Endothelial cell of umbilical vein (primary cell): ENCODE results near the gene HOMER1. TPM values are rescaled to one million over a fixed set of nuclear protein-coding genes. Genes with fewer than 3 reads are reported as not detected.

ENCODE experiments used
- BruUV-seq: library from RNA; stranded (reverse); fragments of 400-500 nt; replicated peaks from 2 replicates; lab custom pipeline; 2021; lab: Mats Ljungman, UMichigan
- CTCF ChIA-PET: fragments of 300-600, 350-600 bp; sonication (Branson Sonifier 250); formaldehyde crosslinking; loops from one replicate; lab custom pipeline; 2021; ENCODE audit warnings: antibody characterized with exemption, inconsistent platforms; lab: Charles Lee
- POLR2A ChIA-PET: fragments of 300-600, 350-600 bp; sonication (Branson Sonifier 250); formaldehyde crosslinking; loops from one replicate; lab custom pipeline; 2021; ENCODE audit warnings: antibody characterized with exemption, inconsistent platforms; lab: Charles Lee
- DNase-seq: peaks from one replicate; pipeline ENCODE4 v3.0.0-alpha.2; 2011; ENCODE audit warnings: low read depth, low spot score
- FAIRE-seq: peaks from 2 replicates; lab custom pipeline; 2011; peaks lifted over from hg19 to GRCh38; lab: Jason Lieb, UNC
- H2AFZ ChIP-seq: 2 replicates; pipeline ENCODE4 v1.6.0; 2012; ENCODE audit warnings: low read depth, low read length, control low read depth, inconsistent platforms
- H3K27ac ChIP-seq: 2 replicates; pipeline ENCODE4 v1.5.1; 2011; ENCODE audit warnings: low read depth, mild to moderate bottlenecking, control low read depth, low read length, moderate library complexity; ENCODE audit not compliant: insufficient read depth
- H3K27me3 ChIP-seq, 2 experiments: 2 replicates each; pipeline versions ENCODE4 v1.6.0 to v1.6.1; 2011; ENCODE audit warnings: low read length in 2 of 2, mixed read lengths in 1 of 2; ENCODE audit not compliant: control insufficient read depth in 2 of 2, insufficient read depth in 2 of 2
- H3K36me3 ChIP-seq, 2 experiments: 2 replicates in 1 of 2; 3 replicates in 1 of 2; pipeline ENCODE4 v1.5.1; 2011; ENCODE audit warnings: low read length in 2 of 2, mild to moderate bottlenecking in 1 of 2, moderate library complexity in 1 of 2; ENCODE audit not compliant: control insufficient read depth in 2 of 2, insufficient read depth in 2 of 2; ENCODE audit errors: extremely low read depth in 1 of 2
- H3K4me1 ChIP-seq: 3 replicates; pipeline ENCODE4 v1.5.1; 2011; ENCODE audit warnings: mild to moderate bottlenecking, low read length; ENCODE audit not compliant: control insufficient read depth, insufficient read depth; ENCODE audit errors: extremely low read depth
- H3K4me2 ChIP-seq: 2 replicates; pipeline ENCODE4 v1.6.1; 2011; ENCODE audit warnings: low read length, control low read depth, mixed read lengths; ENCODE audit not compliant: insufficient read depth
- H3K4me3 ChIP-seq, 3 experiments: fragments of 200-600 bp in 1 of 3; sonication (generic), shearing (Covaris generic) in 1 of 3; replicated peaks in 1 of 3; 2 replicates each; pipeline ENCODE4 v1.5.1; 2011 to 2016; ENCODE audit warnings: control low read depth in 3 of 3, low read length in 3 of 3, mild to moderate bottlenecking in 2 of 3, inconsistent platforms in 1 of 3, low read depth in 1 of 3, moderate library complexity in 1 of 3; ENCODE audit not compliant: insufficient read depth in 1 of 3
- H3K79me2 ChIP-seq: 2 replicates; pipeline ENCODE4 v1.6.0; 2012; ENCODE audit warnings: low read length, inconsistent platforms; ENCODE audit not compliant: control insufficient read depth, insufficient read depth
- H3K9ac ChIP-seq: replicated peaks from 2 replicates; pipeline ENCODE3; 2011; ENCODE audit warnings: low read length, control low read depth; ENCODE audit not compliant: insufficient read depth; ENCODE audit errors: extremely low read depth
- H3K9me1 ChIP-seq: replicated peaks from 3 replicates; pipeline ENCODE4 v1.6.0; 2011; ENCODE audit warnings: mild to moderate bottlenecking, low read length; ENCODE audit not compliant: control insufficient read depth, insufficient read depth; ENCODE audit errors: extremely low read depth
- H3K9me3 ChIP-seq: replicated peaks from 2 replicates; pipeline ENCODE4 v1.5.1; 2012; ENCODE audit warnings: low read length, inconsistent platforms; ENCODE audit not compliant: control insufficient read depth, insufficient read depth
- H4K20me1 ChIP-seq: replicated peaks from 2 replicates; pipeline ENCODE3; 2011; ENCODE audit warnings: mild to moderate bottlenecking, low read length; ENCODE audit not compliant: control insufficient read depth, insufficient read depth; ENCODE audit errors: extremely low read depth
- CTCF ChIP-seq, 2 donors: IDR thresholded peaks; 1 replicate in 1 of 2; 2 replicates in 1 of 2; pipeline ENCODE4 v1.5.1; 2011; ENCODE audit warnings: low read length in 2 of 2, mild to moderate bottlenecking in 2 of 2, moderate library complexity in 2 of 2, control low read depth in 1 of 2, inconsistent platforms in 1 of 2, low read depth in 1 of 2; ENCODE audit not compliant: insufficient read depth in 1 of 2; ENCODE audit errors: extremely low read depth in 1 of 2
- EZH2 ChIP-seq: IDR thresholded peaks from 2 replicates; pipeline ENCODE4 v1.6.1; 2012; ENCODE audit warnings: borderline replicate concordance, low read depth, mild to moderate bottlenecking, moderate library complexity, low read length, inconsistent platforms; ENCODE audit not compliant: severe bottlenecking
- FOS ChIP-seq: IDR thresholded peaks from 2 replicates; pipeline ENCODE4 v1.6.1; 2011; ENCODE audit warnings: mild to moderate bottlenecking, low read length, moderate library complexity, borderline replicate concordance; ENCODE audit not compliant: insufficient read depth
- GATA2 ChIP-seq: IDR thresholded peaks from 2 replicates; pipeline ENCODE4 v1.7.0; 2011; ENCODE audit warnings: low read depth, mild to moderate bottlenecking, moderate library complexity, mixed read lengths, low read length; ENCODE audit not compliant: insufficient read length, insufficient read depth
- JUN ChIP-seq: IDR thresholded peaks from 2 replicates; pipeline ENCODE4 v1.6.1; 2011; ENCODE audit warnings: borderline replicate concordance, low read depth; ENCODE audit not compliant: insufficient read length, insufficient read depth
- MAX ChIP-seq: IDR thresholded peaks from 2 replicates; pipeline ENCODE4 v1.6.1; 2011; ENCODE audit not compliant: insufficient read depth, insufficient read length
- MYC ChIP-seq: IDR thresholded peaks from one replicate; pipeline ENCODE4 v1.6.1; 2011; ENCODE audit warnings: mild to moderate bottlenecking, low read depth, low read length
- POLR2A ChIP-seq: IDR thresholded peaks from 2 replicates; pipeline ENCODE4 v1.6.1; 2012; ENCODE audit warnings: low read depth, mild to moderate bottlenecking, control low read depth, low read length
- POLR2AphosphoS5 ChIP-seq: IDR thresholded peaks from 2 replicates; pipeline ENCODE4 v1.6.1; 2012; ENCODE audit warnings: low read depth, mild to moderate bottlenecking, control low read depth, low read length, moderate library complexity; ENCODE audit not compliant: insufficient read depth
- dilution Hi-C: fragments of 300-500 bp; cut with MboI; formaldehyde crosslinking; loops from one replicate; pipeline ENCODE4 v1.15.0; 2019; ENCODE audit warnings: low sequenced_read_pairs; ENCODE audit not compliant: extremely low pct_ligation_motif_present
- intact Hi-C: fragments of 100-400 bp; cut with micrococcal nuclease; formaldehyde crosslinking; loops from one replicate; pipeline ENCODE4 v1.10.0; 2022
- polyA plus RNA-seq, 4 experiments: library from polyadenylated mRNA; depleted of rRNA in 3 of 4; stranded (reverse) in 3 of 4; unstranded in 1 of 4; fragments of >200 nt; gene quantifications; 2 replicates each; pipeline versions ENCODE4 v1.2.1 to v1.2.3, GENCODE V29; 2011 to 2012; ENCODE audit warnings: missing spikeins in 1 of 4
- total RNA-seq: library from RNA; stranded (reverse); gene quantifications from 2 replicates; pipeline ENCODE4 v1.2.3, GENCODE V29; 2021

The HOMER1 gene
- total and polyA plus RNA-seq, 2 donors (not counting 3 experiments of a cell fraction or from before 2014, with no cell fraction given), result 0.57 to 3.9 TPM

- Histone ChIP-seq H4K20me1 (no peaks in the 10 kb centered on the region), H3K27me3 (no peaks in the 10 kb centered on the region), H3K9ac (no peak overlapping the region), H3K4me1 (no peaks in the 10 kb centered on the region), H3K79me2 (no peaks in the 10 kb centered on the region), H3K9me1 (no peaks in the 10 kb centered on the region), H3K36me3 (no peaks in the 10 kb centered on the region), H3K4me3 (no peak overlapping the region), H2AFZ (no peak overlapping the region), H3K27ac (no peak overlapping the region), H3K4me2 (no peak overlapping the region), H3K9me3 (no peaks in the 10 kb centered on the region)
- BruUV-seq, result no TSS peak
- FAIRE-seq (no peak), DNase-seq (no peak)
- ChIA-PET POLR2A (no interaction called here), CTCF (interaction anchor here (1.2 to 1.3 kb wide), 2 partner anchors 9 to 11 kb away, joined by 3 read pairs; no protein-coding TSS in a partner anchor)
- intact Hi-C loops, result no loop called here
- dilution Hi-C loops, result no loop called here
- TF ChIP-seq POLR2AphosphoS5, result no peak
- no peak for TF ChIP-seq GATA2
- TF ChIP-seq JUN, result no peak
- TF ChIP-seq EZH2, result no peak
- no peak for TF ChIP-seq MYC
- no peak for TF ChIP-seq MAX
Observed at GRCh38 chr5:79401216-79401615, 112.7 kb downstream of the HOMER1 start.

- BruUV-seq, result no TSS peak
- TF ChIP-seq JUN (no peak), CTCF (IDR thresholded peaks at IDR 0.05; ENCODE audit: extremely low read depth in 1 of 2, insufficient read depth in 1 of 2, low read depth in 1 of 2, low read length in 2 of 2) (no peak), POLR2A (no peak), EZH2 (no peak), MAX (no peak), GATA2 (no peak), POLR2AphosphoS5 (no peak), MYC (no peak), FOS (no peak)
- ChIA-PET POLR2A (no interaction called here), CTCF (no interaction called here)
- Histone ChIP-seq H3K79me2 (no peaks in the 10 kb centered on the region), H3K4me2 (no peak overlapping the region), H4K20me1 (no peaks in the 10 kb centered on the region), H3K9me1 (no peaks in the 10 kb centered on the region), H3K4me3 (no peak overlapping the region), H3K9ac (no peak overlapping the region), H2AFZ (no peak overlapping the region), H3K36me3 (no peaks in the 10 kb centered on the region), H3K9me3 (no peaks in the 10 kb centered on the region), H3K27ac (no peak overlapping the region), H3K27me3 (no peaks in the 10 kb centered on the region), H3K4me1 (no peaks in the 10 kb centered on the region)
- dilution Hi-C loops (no loop called here), intact Hi-C loops (no loop called here)
- no peak for FAIRE-seq
- no peak for DNase-seq
Observed at GRCh38 chr5:79399046-79399445, 114.9 kb downstream of the HOMER1 start.
